Measurements from ENCODE around the gene KRT28.

DNA sequence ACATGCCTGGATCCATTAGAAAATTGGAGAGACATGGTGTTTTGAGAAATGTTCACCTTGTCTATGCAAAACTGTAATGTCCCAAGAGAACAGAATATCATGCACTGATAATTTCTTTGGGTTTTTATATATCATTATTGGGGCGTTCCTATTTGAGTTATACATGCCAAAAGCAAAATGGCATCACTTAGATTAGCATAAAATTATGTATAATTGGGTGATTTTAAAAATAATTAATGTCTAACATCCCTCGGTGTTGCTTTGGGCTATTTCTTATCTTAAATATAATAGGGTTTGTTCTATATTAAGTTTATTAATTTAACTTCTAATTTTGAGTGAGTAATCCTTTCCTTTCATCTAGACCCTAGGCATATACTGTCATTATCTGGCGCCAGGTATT lies at the start of gene KRT28:
- TF ChIP-seq, protein P1, sequence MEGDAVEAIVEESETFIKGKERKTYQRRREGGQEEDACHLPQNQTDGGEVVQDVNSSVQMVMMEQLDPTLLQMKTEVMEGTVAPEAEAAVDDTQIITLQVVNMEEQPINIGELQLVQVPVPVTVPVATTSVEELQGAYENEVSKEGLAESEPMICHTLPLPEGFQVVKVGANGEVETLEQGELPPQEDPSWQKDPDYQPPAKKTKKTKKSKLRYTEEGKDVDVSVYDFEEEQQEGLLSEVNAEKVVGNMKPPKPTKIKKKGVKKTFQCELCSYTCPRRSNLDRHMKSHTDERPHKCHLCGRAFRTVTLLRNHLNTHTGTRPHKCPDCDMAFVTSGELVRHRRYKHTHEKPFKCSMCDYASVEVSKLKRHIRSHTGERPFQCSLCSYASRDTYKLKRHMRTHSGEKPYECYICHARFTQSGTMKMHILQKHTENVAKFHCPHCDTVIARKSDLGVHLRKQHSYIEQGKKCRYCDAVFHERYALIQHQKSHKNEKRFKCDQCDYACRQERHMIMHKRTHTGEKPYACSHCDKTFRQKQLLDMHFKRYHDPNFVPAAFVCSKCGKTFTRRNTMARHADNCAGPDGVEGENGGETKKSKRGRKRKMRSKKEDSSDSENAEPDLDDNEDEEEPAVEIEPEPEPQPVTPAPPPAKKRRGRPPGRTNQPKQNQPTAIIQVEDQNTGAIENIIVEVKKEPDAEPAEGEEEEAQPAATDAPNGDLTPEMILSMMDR (conservative IDR thresholded peaks at IDR 0.05 in 1 of 2, IDR thresholded peaks at IDR 0.05 in 1 of 2; ENCODE audit: low read depth in 1 of 2, low read length in 2 of 2) = no peak
- no peak for TF ChIP-seq EZH2 (IDR thresholded peaks at IDR 0.05; ENCODE audit: low read length, missing control alignments)

All from fibroblast of lung (primary cell).